ENCODE measurements around the gene SRGAP2B.
"Not testable (repeated sequence)": the region's sequence is repeated elsewhere in the genome, so short reads cannot be mapped to it uniquely, and the experiment has no call there.

SRGAP2B gene

GRCh38 chr1:145065194-145065826 is 29.8 kb downstream of the SRGAP2B start:
- H3K4me3 ChIP-seq (ENCODE audit: low read length in 2 of 2); H3K27ac ChIP-seq (replicated peaks; ENCODE audit: low read length); DNase-seq (ENCODE audit: low spot score): not testable (repeated sequence)

DNA sequence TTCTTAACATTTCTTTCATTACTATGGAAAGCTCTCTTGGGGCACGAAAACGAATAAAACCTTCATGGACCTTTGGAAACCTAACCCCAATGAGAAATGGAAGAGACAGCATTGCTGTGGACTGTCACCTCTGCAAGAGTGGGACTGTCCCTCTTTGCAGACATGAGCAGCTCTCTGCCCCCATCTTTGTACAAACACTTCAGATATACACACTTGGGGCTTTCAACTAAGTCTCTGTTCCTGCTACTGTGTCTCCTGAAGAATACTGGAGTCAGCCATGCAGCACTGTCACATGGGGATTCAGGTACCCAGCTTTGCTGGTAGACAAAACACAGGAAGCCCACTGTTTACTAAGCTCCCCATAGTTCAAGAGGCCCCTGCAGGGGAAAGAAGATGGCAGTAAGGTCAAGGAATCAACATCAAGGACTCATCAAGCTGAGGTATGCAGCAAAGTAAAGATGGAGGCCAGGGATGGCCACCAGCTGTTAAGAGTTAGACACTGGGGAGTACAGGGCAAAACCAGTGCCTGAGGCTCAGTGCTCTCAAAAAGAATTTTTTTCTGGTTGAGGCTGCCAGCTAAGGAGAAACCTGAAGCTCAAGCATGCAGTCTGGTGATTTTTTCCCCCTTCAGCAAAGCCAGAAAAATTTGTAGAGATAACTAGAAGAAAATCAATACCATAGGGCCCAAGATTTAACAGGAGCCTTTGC is 31.0 kb downstream of the SRGAP2B start:
- not testable (repeated sequence) for H3K9me3 ChIP-seq (replicated peaks in 1 of 2; ENCODE audit: control insufficient read depth in 2 of 2, insufficient read depth in 1 of 2, low read depth in 1 of 2, low read length in 2 of 2); H2BK12ac ChIP-seq (ENCODE audit: low read length); H3K27me3 ChIP-seq (ENCODE audit: control insufficient read depth in 3 of 3, insufficient read depth in 3 of 3, low read depth in 1 of 3, low read length in 3 of 3); H2AFZ ChIP-seq (ENCODE audit: low read length); H3K4me1 ChIP-seq (ENCODE audit: control insufficient read depth in 2 of 2, insufficient read depth in 1 of 2, low read depth in 1 of 2, low read length in 2 of 2); H3K14ac ChIP-seq (ENCODE audit: low read length); H3K36me3 ChIP-seq (replicated peaks in 1 of 2; ENCODE audit: control insufficient read depth in 2 of 2, insufficient read depth in 2 of 2, low read length in 2 of 2); H4K8ac ChIP-seq (ENCODE audit: low read depth, low read length); H3K4ac ChIP-seq (ENCODE audit: low read length); H3K27ac ChIP-seq (replicated peaks; ENCODE audit: low read length); H2BK5ac ChIP-seq (ENCODE audit: low read length); DNase-seq (ENCODE audit: low spot score); H2AK5ac ChIP-seq (ENCODE audit: low read depth, low read length); H3K18ac ChIP-seq (ENCODE audit: low read length); H3K4me3 ChIP-seq (ENCODE audit: low read length in 2 of 2); H2BK120ac ChIP-seq (ENCODE audit: low read depth, low read length); H3K4me2 ChIP-seq (ENCODE audit: insufficient read depth, low read length, poor library complexity, severe bottlenecking); H3K79me1 ChIP-seq (ENCODE audit: low read depth, low read length); H4K91ac ChIP-seq (ENCODE audit: low read depth, low read length, poor library complexity); H2BK15ac ChIP-seq (ENCODE audit: low read length); H3K9ac ChIP-seq (ENCODE audit: low read depth, low read length, poor library complexity); H3K23ac ChIP-seq (ENCODE audit: low read depth, low read length, poor library complexity)
- no CpG with 5 or more reads among the region's 2 CpGs for WGBS, 2 donors (ENCODE audit: extremely low coverage in 2 of 2, insufficient read length in 2 of 2, insufficient replicate concordance in 1 of 2)

More at GRCh38 chr1:145065194-145065826, 29.8 kb downstream of the SRGAP2B start:
- not testable (repeated sequence) for H3K23ac ChIP-seq (ENCODE audit: low read depth, low read length, poor library complexity); H3K9me3 ChIP-seq (replicated peaks in 1 of 2; ENCODE audit: control insufficient read depth in 2 of 2, insufficient read depth in 1 of 2, low read depth in 1 of 2, low read length in 2 of 2); H2AFZ ChIP-seq (ENCODE audit: low read length); H3K9ac ChIP-seq (ENCODE audit: low read depth, low read length, poor library complexity); H2BK5ac ChIP-seq (ENCODE audit: low read length); H3K27me3 ChIP-seq (ENCODE audit: control insufficient read depth in 3 of 3, insufficient read depth in 3 of 3, low read depth in 1 of 3, low read length in 3 of 3); H4K91ac ChIP-seq (ENCODE audit: low read depth, low read length, poor library complexity); H3K4me2 ChIP-seq (ENCODE audit: insufficient read depth, low read length, poor library complexity, severe bottlenecking); H3K18ac ChIP-seq (ENCODE audit: low read length); H3K36me3 ChIP-seq (replicated peaks in 1 of 2; ENCODE audit: control insufficient read depth in 2 of 2, insufficient read depth in 2 of 2, low read length in 2 of 2); H3K14ac ChIP-seq (ENCODE audit: low read length); H2AK5ac ChIP-seq (ENCODE audit: low read depth, low read length); H2BK120ac ChIP-seq (ENCODE audit: low read depth, low read length); H3K4me1 ChIP-seq (ENCODE audit: control insufficient read depth in 2 of 2, insufficient read depth in 1 of 2, low read depth in 1 of 2, low read length in 2 of 2); H2BK15ac ChIP-seq (ENCODE audit: low read length); H3K79me1 ChIP-seq (ENCODE audit: low read depth, low read length); H4K8ac ChIP-seq (ENCODE audit: low read depth, low read length); H2BK12ac ChIP-seq (ENCODE audit: low read length); H3K4ac ChIP-seq (ENCODE audit: low read length)
- WGBS, 2 donors (ENCODE audit: extremely low coverage in 2 of 2, insufficient read length in 2 of 2, insufficient replicate concordance in 1 of 2): no CpG with 5 or more reads among the region's 5 CpGs

DNA sequence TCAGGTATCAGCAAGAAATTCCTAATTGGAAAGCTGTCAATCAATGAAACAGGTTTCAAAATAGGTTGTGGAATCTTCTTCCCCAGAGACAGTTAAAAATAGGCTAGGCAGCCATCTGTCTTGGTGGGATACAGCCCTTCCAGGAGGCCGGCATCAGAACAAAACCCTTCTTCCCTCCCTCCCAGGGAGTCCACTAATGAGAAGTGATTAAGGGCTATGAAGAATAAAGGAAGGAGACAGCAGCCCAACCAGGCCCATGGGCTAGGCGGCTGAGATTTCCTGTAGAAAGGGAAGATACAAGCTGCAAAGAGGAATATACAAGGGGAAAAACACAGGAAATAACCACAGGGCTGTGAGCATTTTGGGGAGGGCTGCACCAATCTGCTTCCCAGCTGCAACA is 31.8 kb downstream of the SRGAP2B start:
- H3K23ac ChIP-seq (ENCODE audit: low read depth, low read length, poor library complexity); H3K4ac ChIP-seq (ENCODE audit: low read length); H3K27ac ChIP-seq (replicated peaks; ENCODE audit: low read length); H2AFZ ChIP-seq (ENCODE audit: low read length); H3K36me3 ChIP-seq (replicated peaks in 1 of 2; ENCODE audit: control insufficient read depth in 2 of 2, insufficient read depth in 2 of 2, low read length in 2 of 2); DNase-seq (ENCODE audit: low spot score); H2BK15ac ChIP-seq (ENCODE audit: low read length); H2BK12ac ChIP-seq (ENCODE audit: low read length); H3K4me1 ChIP-seq (ENCODE audit: control insufficient read depth in 2 of 2, insufficient read depth in 1 of 2, low read depth in 1 of 2, low read length in 2 of 2); H4K91ac ChIP-seq (ENCODE audit: low read depth, low read length, poor library complexity); H3K18ac ChIP-seq (ENCODE audit: low read length); H3K4me3 ChIP-seq (ENCODE audit: low read length in 2 of 2); H3K27me3 ChIP-seq (ENCODE audit: control insufficient read depth in 3 of 3, insufficient read depth in 3 of 3, low read depth in 1 of 3, low read length in 3 of 3); H3K9me3 ChIP-seq (replicated peaks in 1 of 2; ENCODE audit: control insufficient read depth in 2 of 2, insufficient read depth in 1 of 2, low read depth in 1 of 2, low read length in 2 of 2); H3K4me2 ChIP-seq (ENCODE audit: insufficient read depth, low read length, poor library complexity, severe bottlenecking); H2AK5ac ChIP-seq (ENCODE audit: low read depth, low read length); H4K8ac ChIP-seq (ENCODE audit: low read depth, low read length); H2BK5ac ChIP-seq (ENCODE audit: low read length); H3K79me1 ChIP-seq (ENCODE audit: low read depth, low read length); H3K14ac ChIP-seq (ENCODE audit: low read length); H3K9ac ChIP-seq (ENCODE audit: low read depth, low read length, poor library complexity); H2BK120ac ChIP-seq (ENCODE audit: low read depth, low read length): not testable (repeated sequence)
- WGBS, 2 donors (ENCODE audit: extremely low coverage in 2 of 2, insufficient read length in 2 of 2, insufficient replicate concordance in 1 of 2): no CpG with 5 or more reads among the region's 2 CpGs

DNA sequence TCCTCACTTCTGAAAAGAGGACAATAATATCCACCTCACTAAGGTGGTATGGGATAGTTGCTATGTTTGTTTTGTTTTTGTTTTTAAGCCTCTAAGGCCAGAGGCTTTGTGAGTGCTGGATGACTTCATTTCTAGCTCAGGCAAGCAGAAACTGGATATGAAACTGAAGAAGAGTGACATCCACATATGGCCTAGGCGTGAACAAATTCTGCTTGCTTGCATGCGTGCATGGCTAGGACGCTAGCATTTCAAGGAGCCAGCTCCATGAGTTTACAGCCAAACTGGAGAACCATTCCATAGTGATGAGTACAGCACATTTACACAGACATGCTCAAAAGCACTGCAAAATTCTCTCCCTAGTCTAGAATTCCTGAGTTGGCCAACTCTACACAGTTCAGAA is 36.9 kb downstream of the SRGAP2B start:
- H3K9me3 ChIP-seq (replicated peaks in 1 of 2; ENCODE audit: control insufficient read depth in 2 of 2, insufficient read depth in 1 of 2, low read depth in 1 of 2, low read length in 2 of 2); H3K9ac ChIP-seq (ENCODE audit: low read depth, low read length, poor library complexity): not testable (repeated sequence)
- no CpG with 5 or more reads among the region's 3 CpGs for WGBS, 2 donors (ENCODE audit: extremely low coverage in 2 of 2, insufficient read length in 2 of 2, insufficient replicate concordance in 1 of 2)

More for the DNA sequence above, 36.9 kb downstream of the SRGAP2B start:
- H3K4me3 ChIP-seq (ENCODE audit: low read length in 2 of 2); H3K4me2 ChIP-seq (ENCODE audit: insufficient read depth, low read length, poor library complexity, severe bottlenecking); H4K91ac ChIP-seq (ENCODE audit: low read depth, low read length, poor library complexity); H2BK12ac ChIP-seq (ENCODE audit: low read length); H3K4me1 ChIP-seq (ENCODE audit: control insufficient read depth in 2 of 2, insufficient read depth in 1 of 2, low read depth in 1 of 2, low read length in 2 of 2); H2AFZ ChIP-seq (ENCODE audit: low read length); H3K14ac ChIP-seq (ENCODE audit: low read length); H3K4ac ChIP-seq (ENCODE audit: low read length); H3K27me3 ChIP-seq (ENCODE audit: control insufficient read depth in 3 of 3, insufficient read depth in 3 of 3, low read depth in 1 of 3, low read length in 3 of 3); H4K8ac ChIP-seq (ENCODE audit: low read depth, low read length); H3K36me3 ChIP-seq (replicated peaks in 1 of 2; ENCODE audit: control insufficient read depth in 2 of 2, insufficient read depth in 2 of 2, low read length in 2 of 2); H3K79me1 ChIP-seq (ENCODE audit: low read depth, low read length); H2BK120ac ChIP-seq (ENCODE audit: low read depth, low read length); H3K27ac ChIP-seq (replicated peaks; ENCODE audit: low read length); H2BK5ac ChIP-seq (ENCODE audit: low read length); H3K18ac ChIP-seq (ENCODE audit: low read length); DNase-seq (ENCODE audit: low spot score); H2AK5ac ChIP-seq (ENCODE audit: low read depth, low read length); H3K23ac ChIP-seq (ENCODE audit: low read depth, low read length, poor library complexity); H2BK15ac ChIP-seq (ENCODE audit: low read length): not testable (repeated sequence)

All from neuronal stem cell (in vitro differentiated cells).